Measurements from ENCODE around the gene WDR62. TPM values are rescaled to one million over a fixed set of nuclear protein-coding genes. Genes with fewer than 3 reads are reported as not detected.
A peak's percentile ranks its signal among the peaks of the same experiment; 100 is the strongest.

Gene WDR62
- total RNA-seq, 2 experiments from 2014 or later, result 2.0 to 2.6 TPM

DNA sequence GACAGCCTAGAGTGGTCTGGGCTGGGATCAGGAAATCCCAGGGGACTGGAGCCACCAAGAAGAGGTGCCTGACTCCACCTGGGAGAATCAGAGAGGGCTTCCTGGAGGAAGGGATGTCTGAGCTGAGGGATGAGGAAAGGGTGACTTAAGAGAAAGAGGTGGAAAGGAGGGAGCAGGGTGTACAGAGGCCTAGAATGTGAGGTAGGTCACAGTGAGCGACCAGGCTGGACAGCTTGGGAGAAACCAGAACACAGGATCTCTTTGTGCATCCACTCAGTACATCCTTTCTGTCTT, 61.6 kb downstream of the WDR62 start:
- H3K36me3 ChIP-seq (ENCODE audit: insufficient read depth, low read length), result peaks cover 51% of the 10 kb centered on the region
- ChIA-PET CTCF (interaction anchor here (5.1 kb wide), 1 partner anchor 12 kb away, joined by 29 read pairs; no protein-coding TSS in a partner anchor), POLR2A (interaction anchor here (0.9 to 3.4 kb wide), 6 partner anchors 11 to 213 kb away, joined by 3 to 51 read pairs (median 14); partner anchors contain the start of genes CAPNS1 and THAP8)
- H3K9me3 ChIP-seq (ENCODE audit: control insufficient read depth in 1 of 2, insufficient read depth in 1 of 2, low read length in 2 of 2), result no peaks in the 10 kb centered on the region
- H3K27ac Mint-ChIP-seq, result peak overlapping the region; percentile 94
- peaks cover 74% of the 10 kb centered on the region for H3K36me3 Mint-ChIP-seq (ENCODE audit: low read depth)
- intact Hi-C loops (cut with DNase I, micrococcal nuclease), result loop anchor here (5.0 to 10.0 kb wide), 6 partner anchors 371 to 1791 kb away; partner anchors contain the start of genes IGFLR1 (in 1 of the 2), LIN37 (in 1 of the 2), PSENEN (in 1 of the 2) and SIPA1L3 (in 1 of the 2)
- no peak for DNase-seq
- no peaks in the 10 kb centered on the region for H3K27me3 Mint-ChIP-seq
- TF ChIP-seq, protein P1, sequence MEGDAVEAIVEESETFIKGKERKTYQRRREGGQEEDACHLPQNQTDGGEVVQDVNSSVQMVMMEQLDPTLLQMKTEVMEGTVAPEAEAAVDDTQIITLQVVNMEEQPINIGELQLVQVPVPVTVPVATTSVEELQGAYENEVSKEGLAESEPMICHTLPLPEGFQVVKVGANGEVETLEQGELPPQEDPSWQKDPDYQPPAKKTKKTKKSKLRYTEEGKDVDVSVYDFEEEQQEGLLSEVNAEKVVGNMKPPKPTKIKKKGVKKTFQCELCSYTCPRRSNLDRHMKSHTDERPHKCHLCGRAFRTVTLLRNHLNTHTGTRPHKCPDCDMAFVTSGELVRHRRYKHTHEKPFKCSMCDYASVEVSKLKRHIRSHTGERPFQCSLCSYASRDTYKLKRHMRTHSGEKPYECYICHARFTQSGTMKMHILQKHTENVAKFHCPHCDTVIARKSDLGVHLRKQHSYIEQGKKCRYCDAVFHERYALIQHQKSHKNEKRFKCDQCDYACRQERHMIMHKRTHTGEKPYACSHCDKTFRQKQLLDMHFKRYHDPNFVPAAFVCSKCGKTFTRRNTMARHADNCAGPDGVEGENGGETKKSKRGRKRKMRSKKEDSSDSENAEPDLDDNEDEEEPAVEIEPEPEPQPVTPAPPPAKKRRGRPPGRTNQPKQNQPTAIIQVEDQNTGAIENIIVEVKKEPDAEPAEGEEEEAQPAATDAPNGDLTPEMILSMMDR (IDR thresholded peaks at IDR 0.05), result no peak
- H3K4me1 Mint-ChIP-seq (ENCODE audit: low read depth), result peaks cover 45% of the 10 kb centered on the region
- ATAC-seq (ENCODE audit: poor library complexity), result no peak
- peaks cover 40% of the 10 kb centered on the region for H3K4me1 ChIP-seq (ENCODE audit: insufficient read depth, low read length)
- peak overlapping the region; percentile 97 for H3K4me3 ChIP-seq (ENCODE audit: low read length)
- H3K27me3 ChIP-seq (ENCODE audit: control insufficient read depth in 1 of 2, insufficient read depth in 2 of 2, low read length in 2 of 2), result no peaks in the 10 kb centered on the region
- no peaks in the 10 kb centered on the region for H3K9me3 Mint-ChIP-seq
- peak overlapping the region; percentile 94 for H3K4me3 Mint-ChIP-seq
- H3K27ac ChIP-seq (ENCODE audit: low read depth in 1 of 2, low read length in 2 of 2), result peak overlapping the region; percentile 87 to 92

DNA sequence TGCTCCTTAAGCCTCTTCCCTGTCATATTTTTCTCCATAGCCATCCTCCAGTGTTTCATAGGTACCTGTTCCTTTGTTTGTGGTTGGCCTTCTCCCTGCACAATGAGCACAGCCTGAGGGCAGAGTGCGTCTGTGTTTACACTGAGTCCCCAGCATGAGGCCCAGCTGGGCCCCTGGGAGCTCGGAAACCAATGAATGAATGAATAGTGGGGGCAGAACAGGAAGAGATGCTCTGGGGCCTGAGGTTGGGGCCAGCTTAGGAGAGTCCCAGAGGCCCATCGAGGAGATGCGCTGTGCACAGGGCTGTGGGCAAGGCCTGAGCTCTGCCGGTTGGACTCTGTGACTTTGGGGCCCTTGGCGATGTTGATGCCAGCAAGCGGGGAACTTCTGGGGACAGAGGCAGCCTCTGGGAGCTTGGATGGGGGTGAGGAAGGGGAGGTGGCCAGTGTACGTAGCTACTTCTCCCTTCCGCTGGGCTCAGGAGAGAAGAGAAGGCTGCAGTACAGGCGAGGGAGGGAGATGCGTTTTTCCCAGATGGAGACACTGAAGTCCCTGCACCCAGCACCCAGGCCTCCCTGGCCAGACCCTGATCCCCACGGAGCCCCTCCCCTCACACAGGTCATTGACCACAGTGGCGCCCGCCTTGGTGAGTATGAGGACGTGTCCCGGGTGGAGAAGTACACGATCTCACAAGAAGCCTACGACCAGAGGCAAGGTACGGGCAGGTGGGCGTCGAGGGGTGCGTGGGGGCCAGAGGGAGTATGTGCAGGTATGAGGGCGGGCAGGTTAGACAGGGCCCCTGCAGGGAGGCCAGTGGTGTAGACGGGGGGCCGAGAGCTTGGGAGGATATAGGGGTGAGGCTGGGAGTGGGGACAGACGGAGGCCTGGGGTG, 65.6 kb downstream of the WDR62 start:
- ChIA-PET CTCF (no interaction called here), POLR2A (no interaction called here)
- Mint-ChIP-seq H3K27ac (no peak overlapping the region), H3K4me1 (ENCODE audit: low read depth) (peaks cover 24% of the 10 kb centered on the region), H3K36me3 (ENCODE audit: low read depth) (peaks cover 75% of the 10 kb centered on the region), H3K27me3 (no peaks in the 10 kb centered on the region), H3K9me3 (no peaks in the 10 kb centered on the region), H3K4me3 (peak overlapping the region; percentile 17)
- no peak for ATAC-seq (ENCODE audit: poor library complexity)
- DNase-seq, result no peak
- intact Hi-C loops (cut with DNase I, micrococcal nuclease), result loop anchor here in 1 of 2 experiments (10.0 kb wide), 1 partner anchor 404 kb away; the partner anchor contains the start of gene ZNF260
- TF ChIP-seq, protein P1 (IDR thresholded peaks at IDR 0.05), result no peak
- Histone ChIP-seq H3K4me3 (ENCODE audit: low read length) (no peak overlapping the region), H3K9me3 (ENCODE audit: control insufficient read depth in 1 of 2, insufficient read depth in 1 of 2, low read length in 2 of 2) (no peaks in the 10 kb centered on the region), H3K36me3 (ENCODE audit: insufficient read depth, low read length) (peaks cover 67% of the 10 kb centered on the region), H3K27ac (ENCODE audit: low read depth in 1 of 2, low read length in 2 of 2) (no peak overlapping the region), H3K4me1 (ENCODE audit: insufficient read depth, low read length) (peaks cover 19% of the 10 kb centered on the region), H3K27me3 (ENCODE audit: control insufficient read depth in 1 of 2, insufficient read depth in 2 of 2, low read length in 2 of 2) (no peaks in the 10 kb centered on the region)

DNA sequence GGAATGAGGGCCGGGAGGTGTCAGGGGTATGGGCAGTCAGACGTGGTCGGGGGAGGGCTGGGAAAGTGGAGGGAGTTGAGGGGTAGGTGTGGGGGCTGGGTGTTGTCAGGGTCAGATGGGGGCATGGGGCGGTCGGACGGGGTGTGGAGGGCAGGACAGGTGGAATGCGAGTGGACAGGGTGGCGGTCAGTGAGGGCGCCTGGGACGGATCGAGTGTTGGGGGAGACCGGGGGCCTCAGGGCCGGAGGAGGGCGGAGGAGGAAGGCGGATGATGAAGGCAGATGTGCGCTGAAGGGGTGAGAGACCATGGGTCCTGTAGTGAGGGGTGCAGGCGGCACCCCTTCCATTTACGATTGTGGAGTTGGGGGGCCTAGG, 66.3 kb downstream of the WDR62 start:
- no peak for DNase-seq
- Mint-ChIP-seq H3K27me3 (no peaks in the 10 kb centered on the region), H3K9me3 (no peaks in the 10 kb centered on the region), H3K4me3 (no peak overlapping the region), H3K36me3 (ENCODE audit: low read depth) (peaks cover 77% of the 10 kb centered on the region), H3K4me1 (ENCODE audit: low read depth) (peaks cover 20% of the 10 kb centered on the region), H3K27ac (no peak overlapping the region)
- CTCF ChIA-PET, result no interaction called here
- intact Hi-C loops (cut with DNase I, micrococcal nuclease), result loop anchor here in 1 of 2 experiments (10.0 kb wide), 1 partner anchor 404 kb away; the partner anchor contains the start of gene ZNF260
- no peak overlapping the region for H3K4me3 ChIP-seq (ENCODE audit: low read length)
- H3K27ac ChIP-seq (ENCODE audit: low read depth in 1 of 2, low read length in 2 of 2), result no peak overlapping the region
- H3K36me3 ChIP-seq (ENCODE audit: insufficient read depth, low read length), result peaks cover 73% of the 10 kb centered on the region
- no peak for ATAC-seq (ENCODE audit: poor library complexity)
- no peaks in the 10 kb centered on the region for H3K9me3 ChIP-seq (ENCODE audit: control insufficient read depth in 1 of 2, insufficient read depth in 1 of 2, low read length in 2 of 2)
- peaks cover 15% of the 10 kb centered on the region for H3K4me1 ChIP-seq (ENCODE audit: insufficient read depth, low read length)
- H3K27me3 ChIP-seq (ENCODE audit: control insufficient read depth in 1 of 2, insufficient read depth in 2 of 2, low read length in 2 of 2), result no peaks in the 10 kb centered on the region
- TF ChIP-seq, protein P1 (IDR thresholded peaks at IDR 0.05), result no peak
- POLR2A ChIA-PET, result no interaction called here

Measured in CD4-positive, alpha-beta T cell (primary cell).